ENCODE measurements around the gene GZMM. TPM values are rescaled to one million over a fixed set of nuclear protein-coding genes. Genes with fewer than 3 reads are reported as not detected.

The GZMM gene
- polyA plus RNA-seq, 3 donors = 0.32 to 1.4 (median 0.48) TPM

DNA sequence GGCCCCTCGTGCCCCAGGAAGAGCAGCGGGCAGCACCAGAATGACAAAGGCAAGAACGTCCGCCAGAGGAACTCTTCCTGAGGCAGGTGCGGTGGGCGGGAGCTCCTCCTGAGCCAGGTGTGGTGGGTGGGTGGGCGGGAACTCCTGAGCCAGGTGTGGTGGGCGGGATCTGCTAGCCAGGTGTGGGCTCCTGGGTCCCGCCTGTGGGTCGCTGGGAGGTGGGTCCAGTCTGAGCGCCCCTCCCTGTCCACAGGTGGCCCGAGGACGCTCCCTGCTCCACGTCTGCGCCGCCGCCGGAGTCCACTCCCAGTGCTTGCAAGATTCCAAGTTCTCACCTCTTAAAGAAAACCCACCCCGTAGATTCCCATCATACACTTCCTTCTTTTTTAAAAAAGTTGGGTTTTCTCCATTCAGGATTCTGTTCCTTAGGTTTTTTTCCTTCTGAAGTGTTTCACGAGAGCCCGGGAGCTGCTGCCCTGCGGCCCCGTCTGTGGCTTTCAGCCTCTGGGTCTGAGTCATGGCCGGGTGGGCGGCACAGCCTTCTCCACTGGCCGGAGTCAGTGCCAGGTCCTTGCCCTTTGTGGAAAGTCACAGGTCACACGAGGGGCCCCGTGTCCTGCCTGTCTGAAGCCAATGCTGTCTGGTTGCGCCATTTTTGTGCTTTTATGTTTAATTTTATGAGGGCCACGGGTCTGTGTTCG is 38.8 kb downstream of the GZMM start:
- WGBS (ENCODE audit: insufficient coverage) = 85% methylated on average over 10 of the region's 31 CpGs
- peaks cover 0 to 2% (median 0%) of the 10 kb centered on the region in 7 donors for H3K9me3 Mint-ChIP-seq
- peaks cover 16 to 24% (median 20%) of the 10 kb centered on the region in 3 donors for H3K27me3 Mint-ChIP-seq (ENCODE audit: low read depth in 3 of 3)
- TF ChIP-seq, protein P1, sequence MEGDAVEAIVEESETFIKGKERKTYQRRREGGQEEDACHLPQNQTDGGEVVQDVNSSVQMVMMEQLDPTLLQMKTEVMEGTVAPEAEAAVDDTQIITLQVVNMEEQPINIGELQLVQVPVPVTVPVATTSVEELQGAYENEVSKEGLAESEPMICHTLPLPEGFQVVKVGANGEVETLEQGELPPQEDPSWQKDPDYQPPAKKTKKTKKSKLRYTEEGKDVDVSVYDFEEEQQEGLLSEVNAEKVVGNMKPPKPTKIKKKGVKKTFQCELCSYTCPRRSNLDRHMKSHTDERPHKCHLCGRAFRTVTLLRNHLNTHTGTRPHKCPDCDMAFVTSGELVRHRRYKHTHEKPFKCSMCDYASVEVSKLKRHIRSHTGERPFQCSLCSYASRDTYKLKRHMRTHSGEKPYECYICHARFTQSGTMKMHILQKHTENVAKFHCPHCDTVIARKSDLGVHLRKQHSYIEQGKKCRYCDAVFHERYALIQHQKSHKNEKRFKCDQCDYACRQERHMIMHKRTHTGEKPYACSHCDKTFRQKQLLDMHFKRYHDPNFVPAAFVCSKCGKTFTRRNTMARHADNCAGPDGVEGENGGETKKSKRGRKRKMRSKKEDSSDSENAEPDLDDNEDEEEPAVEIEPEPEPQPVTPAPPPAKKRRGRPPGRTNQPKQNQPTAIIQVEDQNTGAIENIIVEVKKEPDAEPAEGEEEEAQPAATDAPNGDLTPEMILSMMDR (IDR thresholded peaks at IDR 0.05) = no peak
- peaks cover 3% of the 10 kb centered on the region for H3K4me1 Mint-ChIP-seq
- H3K4me3 Mint-ChIP-seq = no peak overlapping the region
- Histone ChIP-seq H3K4me3 (replicated peaks in 1 of 3; ENCODE audit: low read depth in 2 of 3, low read length in 3 of 3) (no peak overlapping the region), H3K4me2 (replicated peaks; ENCODE audit: extremely low read depth, low read length, poor library complexity, severe bottlenecking) (no peak overlapping the region), H3K9ac (ENCODE audit: insufficient read depth, low read length, poor library complexity, severe bottlenecking) (no peak overlapping the region), H3K27ac (ENCODE audit: low read depth in 1 of 2, low read length in 2 of 2) (no peak overlapping the region), H3K9me3 (replicated peaks in 1 of 2; ENCODE audit: control insufficient read depth in 1 of 2, insufficient read depth in 1 of 2, low read length in 2 of 2) (no peaks in the 10 kb centered on the region), H2AFZ (ENCODE audit: insufficient read depth, low read depth, low read length, poor library complexity, severe bottlenecking) (no peak overlapping the region), H3K79me2 (ENCODE audit: insufficient read depth, low read length) (peaks cover 25% of the 10 kb centered on the region), H3K27me3 (ENCODE audit: control insufficient read depth in 2 of 2, insufficient read depth in 2 of 2, low read length in 2 of 2) (peaks cover 0 to 15% of the 10 kb centered on the region in 2 donors), H3K4me1 (ENCODE audit: control insufficient read depth in 1 of 2, insufficient read depth in 2 of 2, low read length in 2 of 2) (no peaks in the 10 kb centered on the region), H3K36me3 (replicated peaks in 1 of 2; ENCODE audit: control insufficient read depth in 1 of 2, insufficient read depth in 2 of 2, low read length in 2 of 2) (peaks cover 40 to 47% of the 10 kb centered on the region in 2 donors), H4K20me1 (ENCODE audit: insufficient read depth, low read length) (peaks cover 66% of the 10 kb centered on the region)
- DNase-seq = no peak
- no peak overlapping the region for H3K27ac Mint-ChIP-seq
- intact Hi-C loops (cut with micrococcal nuclease) = loop anchor here in 1 of 2 donors (5.0 kb wide), 1 partner anchor 150 kb away; no protein-coding TSS in a partner anchor
- peaks cover 18 to 42% of the 10 kb centered on the region in 2 donors for H3K36me3 Mint-ChIP-seq

DNA sequence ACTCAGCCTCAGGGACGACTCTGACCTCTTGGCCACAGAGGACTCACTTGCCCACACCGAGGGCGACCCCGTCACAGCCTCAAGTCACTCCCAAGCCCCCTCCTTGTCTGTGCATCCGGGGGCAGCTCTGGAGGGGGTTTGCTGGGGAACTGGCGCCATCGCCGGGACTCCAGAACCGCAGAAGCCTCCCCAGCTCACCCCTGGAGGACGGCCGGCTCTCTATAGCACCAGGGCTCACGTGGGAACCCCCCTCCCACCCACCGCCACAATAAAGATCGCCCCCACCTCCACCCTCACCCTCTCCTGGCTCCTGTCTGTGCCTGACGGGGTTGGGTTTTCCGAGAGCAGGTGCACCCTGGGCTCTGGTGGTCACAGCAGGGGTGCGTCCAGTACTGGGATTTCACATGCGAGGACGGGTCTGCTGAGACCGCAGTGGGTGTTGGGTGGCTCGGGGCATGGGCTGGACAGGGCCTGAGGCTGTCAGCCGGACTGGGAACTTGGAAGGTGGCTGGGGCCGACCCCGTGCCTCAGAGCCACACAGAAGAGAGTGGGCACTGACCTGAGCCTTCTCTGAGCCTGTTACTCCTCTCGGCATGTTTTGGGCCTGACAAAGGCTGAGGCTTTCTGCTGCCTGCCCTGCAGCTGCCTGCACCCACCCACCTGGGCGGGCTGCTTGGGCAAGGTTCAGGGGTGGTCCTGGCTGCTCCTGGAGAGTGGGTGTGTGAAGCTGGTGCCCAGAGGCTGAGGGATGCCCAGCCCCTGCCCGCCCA is 39.5 kb downstream of the GZMM start:
- Histone ChIP-seq H3K4me1 (ENCODE audit: control insufficient read depth in 1 of 2, insufficient read depth in 2 of 2, low read length in 2 of 2) (no peaks in the 10 kb centered on the region), H3K9ac (ENCODE audit: insufficient read depth, low read length, poor library complexity, severe bottlenecking) (no peak overlapping the region), H3K79me2 (ENCODE audit: insufficient read depth, low read length) (peaks cover 17% of the 10 kb centered on the region), H3K27me3 (ENCODE audit: control insufficient read depth in 2 of 2, insufficient read depth in 2 of 2, low read length in 2 of 2) (peaks cover 2 to 23% of the 10 kb centered on the region in 2 donors), H4K20me1 (ENCODE audit: insufficient read depth, low read length) (peaks cover 58% of the 10 kb centered on the region), H3K27ac (ENCODE audit: low read depth in 1 of 2, low read length in 2 of 2) (no peak overlapping the region), H3K4me2 (replicated peaks; ENCODE audit: extremely low read depth, low read length, poor library complexity, severe bottlenecking) (no peak overlapping the region), H3K9me3 (replicated peaks in 1 of 2; ENCODE audit: control insufficient read depth in 1 of 2, insufficient read depth in 1 of 2, low read length in 2 of 2) (no peaks in the 10 kb centered on the region), H3K4me3 (replicated peaks in 1 of 3; ENCODE audit: low read depth in 2 of 3, low read length in 3 of 3) (no peak overlapping the region), H3K36me3 (replicated peaks in 1 of 2; ENCODE audit: control insufficient read depth in 1 of 2, insufficient read depth in 2 of 2, low read length in 2 of 2) (peaks cover 37 to 47% of the 10 kb centered on the region in 2 donors), H2AFZ (ENCODE audit: insufficient read depth, low read depth, low read length, poor library complexity, severe bottlenecking) (no peak overlapping the region)
- H3K27ac Mint-ChIP-seq = peak overlapping the region in 2 of 7 donors; percentile 50 to 64
- H3K27me3 Mint-ChIP-seq (ENCODE audit: low read depth in 3 of 3) = peaks cover 22 to 31% (median 27%) of the 10 kb centered on the region in 3 donors
- intact Hi-C loops (cut with micrococcal nuclease) = loop anchor here in 1 of 2 donors (5.0 kb wide), 1 partner anchor 149 kb away; no protein-coding TSS in a partner anchor
- WGBS (ENCODE audit: insufficient coverage) = 97% methylated on average over 14 of the region's 27 CpGs
- H3K4me1 Mint-ChIP-seq = peaks cover 7% of the 10 kb centered on the region
- H3K4me3 Mint-ChIP-seq = no peak overlapping the region
- peaks cover 16 to 39% of the 10 kb centered on the region in 2 donors for H3K36me3 Mint-ChIP-seq
- no peak for DNase-seq
- peaks cover 0 to 3% (median 0%) of the 10 kb centered on the region in 7 donors for H3K9me3 Mint-ChIP-seq
- TF ChIP-seq, protein P1 (IDR thresholded peaks at IDR 0.05) = no peak
